Osteoblast (primary cell): ENCODE data around the gene MAP3K7CL. TPM values are rescaled to one million over a fixed set of nuclear protein-coding genes. Genes with fewer than 3 reads are reported as not detected.
A peak's percentile ranks its signal among the peaks of the same experiment; 100 is the strongest.

Experiments used
- DNase-seq: peaks from one replicate; pipeline ENCODE4 v3.0.0; 2011; ENCODE audit warnings: low spot score, mixed read lengths; ENCODE audit not compliant: insufficient read length; ENCODE audit errors: missing footprints
- H2AFZ ChIP-seq: 2 replicates; pipeline ENCODE4 v1.6.0; 2011; ENCODE audit warnings: mild to moderate bottlenecking, low read length
- H3K27ac ChIP-seq: 2 replicates; pipeline ENCODE4 v1.5.1; 2011; ENCODE audit warnings: mild to moderate bottlenecking, low read depth, low read length, moderate library complexity
- H3K27me3 ChIP-seq: 2 replicates; pipeline ENCODE4 v1.6.0; 2012; ENCODE audit warnings: mild to moderate bottlenecking, control low read depth, inconsistent platforms, low read length, moderate library complexity; ENCODE audit not compliant: insufficient read depth
- H3K36me3 ChIP-seq: 2 replicates; pipeline ENCODE4 v1.5.1; 2011; ENCODE audit warnings: mild to moderate bottlenecking, low read length, control low read depth, moderate library complexity; ENCODE audit not compliant: insufficient read depth
- H3K4me1 ChIP-seq: 2 replicates; pipeline ENCODE4 v1.5.1; 2011; ENCODE audit warnings: mild to moderate bottlenecking, low read length, control low read depth, moderate library complexity; ENCODE audit not compliant: insufficient read depth
- H3K4me2 ChIP-seq: 2 replicates; pipeline ENCODE4 v1.6.0; 2011; ENCODE audit warnings: mild to moderate bottlenecking, low read length; ENCODE audit not compliant: insufficient read depth
- H3K4me3 ChIP-seq: fragments of 200-600 bp; sonication (generic); 3 replicates; pipeline ENCODE4 v1.5.1; 2012; ENCODE audit warnings: mild to moderate bottlenecking, low read length, inconsistent platforms; ENCODE audit not compliant: insufficient read depth
- H3K79me2 ChIP-seq: 2 replicates; pipeline ENCODE4 v1.6.0; 2012; ENCODE audit warnings: mild to moderate bottlenecking, low read length, control low read depth, inconsistent platforms; ENCODE audit not compliant: insufficient read depth
- H3K9me3 ChIP-seq: 2 replicates; pipeline ENCODE4 v1.5.1; 2011; ENCODE audit warnings: low read depth, low read length, control low read depth
- H4K20me1 ChIP-seq: 2 replicates; pipeline ENCODE4 v1.6.0; 2012; ENCODE audit warnings: mild to moderate bottlenecking, low read length, control low read depth; ENCODE audit not compliant: insufficient read depth
- CTCF ChIP-seq: IDR thresholded peaks from 2 replicates; pipeline ENCODE4 v1.5.1; 2011; ENCODE audit warnings: mild to moderate bottlenecking, low read depth, low read length, moderate library complexity; ENCODE audit errors: extremely low read depth
- total RNA-seq: library from RNA; depleted of rRNA; stranded (reverse); fragments of >200 nt; gene quantifications from 2 replicates; pipeline ENCODE4 v1.2.3, GENCODE V29; 2012

The MAP3K7CL gene
- total RNA-seq, 1 donor, result 19.9 TPM

GRCh38 chr21:29085106-29085752 lies 45.2 kb upstream of the MAP3K7CL start:
- Histone ChIP-seq H2AFZ (no peak overlapping the region), H4K20me1 (no peaks in the 10 kb centered on the region), H3K27me3 (no peaks in the 10 kb centered on the region), H3K9me3 (no peaks in the 10 kb centered on the region), H3K27ac (no peak overlapping the region), H3K4me3 (no peak overlapping the region), H3K4me2 (no peak overlapping the region), H3K4me1 (no peaks in the 10 kb centered on the region), H3K79me2 (no peaks in the 10 kb centered on the region), H3K36me3 (no peaks in the 10 kb centered on the region)
- TF ChIP-seq CTCF, result no peak
- DNase-seq, result no peak

GRCh38 chr21:29091033-29091432 lies 39.4 kb upstream of the MAP3K7CL start:
- Histone ChIP-seq H3K4me2 (peak overlapping the region; percentile 8), H3K4me1 (peaks cover 31% of the 10 kb centered on the region), H4K20me1 (no peaks in the 10 kb centered on the region), H2AFZ (no peak overlapping the region), H3K36me3 (no peaks in the 10 kb centered on the region), H3K9me3 (no peaks in the 10 kb centered on the region), H3K79me2 (no peaks in the 10 kb centered on the region), H3K4me3 (no peak overlapping the region), H3K27me3 (no peaks in the 10 kb centered on the region), H3K27ac (peak overlapping the region; percentile 77)
- peak; percentile 81 for DNase-seq
- TF ChIP-seq CTCF, result no peak

GRCh38 chr21:29092102-29092959 lies 38.1 kb upstream of the MAP3K7CL start:
- Histone ChIP-seq H3K27ac (peak overlapping the region; percentile 77), H3K4me3 (no peak overlapping the region), H3K27me3 (no peaks in the 10 kb centered on the region), H3K79me2 (no peaks in the 10 kb centered on the region), H3K4me1 (peaks cover 31% of the 10 kb centered on the region), H3K36me3 (no peaks in the 10 kb centered on the region), H3K4me2 (peak overlapping the region; percentile 49), H3K9me3 (no peaks in the 10 kb centered on the region), H2AFZ (peak overlapping the region; percentile 20), H4K20me1 (no peaks in the 10 kb centered on the region)
- TF ChIP-seq CTCF, result peak; percentile 28
- peak; percentile 75 for DNase-seq

GRCh38 chr21:29096218-29097015 lies 34.0 kb upstream of the MAP3K7CL start:
- Histone ChIP-seq H3K79me2 (no peaks in the 10 kb centered on the region), H3K36me3 (no peaks in the 10 kb centered on the region), H4K20me1 (no peaks in the 10 kb centered on the region), H2AFZ (no peak overlapping the region), H3K27ac (no peak overlapping the region), H3K4me3 (no peak overlapping the region), H3K9me3 (no peaks in the 10 kb centered on the region), H3K4me1 (peaks cover 29% of the 10 kb centered on the region), H3K4me2 (no peak overlapping the region), H3K27me3 (no peaks in the 10 kb centered on the region)
- no peak for DNase-seq
- TF ChIP-seq CTCF, result no peak
